Measurements from ENCODE around the gene ZC3H4. TPM values are rescaled to one million over a fixed set of nuclear protein-coding genes. Genes with fewer than 3 reads are reported as not detected.
A peak's percentile ranks its signal among the peaks of the same experiment; 100 is the strongest.

The ZC3H4 gene
- total and polyA plus RNA-seq, 10 of the 15 experiments (the other 5 are each of a cell fraction or from before 2014, with no cell fraction given) = 5.1 to 86.3 (median 15.5) TPM

- TF ChIP-seq ZNF207 (IDR thresholded peaks at IDR 0.05; ENCODE audit: borderline replicate concordance) (peak; percentile 62), CREM (IDR thresholded peaks at IDR 0.05; ENCODE audit: low read depth) (no peak; the same call in 1 of the 2 replicates), REST (IDR thresholded peaks at IDR 0.05; ENCODE audit: low read depth, low read length) (no peak), KAT2A (conservative IDR thresholded peaks at IDR 0.05; ENCODE audit: control insufficient read depth, low read depth, low read length) (no peak), POLR2AphosphoS2 (IDR thresholded peaks at IDR 0.05; ENCODE audit: low read depth, low read length) (peak; percentile 40; the same call in 1 of the 2 replicates), GABPA (IDR thresholded peaks at IDR 0.05; ENCODE audit: low read depth) (no peak), MEF2A (IDR thresholded peaks at IDR 0.05; ENCODE audit: insufficient read depth, low read depth, low read length) (0 out of 2 replicates have a peak, but pooled peaks have one; percentile 9), PKNOX1 (IDR thresholded peaks at IDR 0.05) (0 out of 2 replicates have a peak, but pooled peaks have one; percentile 4), NKRF (conservative IDR thresholded peaks at IDR 0.05) (peak; percentile 70; the same call in 1 of the 2 replicates), TAF1 (IDR thresholded peaks at IDR 0.05; ENCODE audit: borderline replicate concordance, low read depth, low read length) (peak; percentile 88), RUNX3 (IDR thresholded peaks at IDR 0.05; ENCODE audit: low read length) (0 out of 2 replicates have a peak, but pooled peaks have one; percentile 30), ETV6 (conservative IDR thresholded peaks at IDR 0.05 in 1 of 2, IDR thresholded peaks at IDR 0.05 in 1 of 2; ENCODE audit: borderline replicate concordance in 1 of 2, low read depth in 1 of 2) (0 out of 4 replicates have a peak, but pooled peaks of 1 of the 2 experiments have one; percentile 22)
These were observed 1.2 kb downstream of the ZC3H4 start (continued) for GRCh38 chr19:47112166-47112996.

Data from GM12878 (cell line).